Fibroblast of lung (primary cell): ENCODE measurements around the gene ZC3H10. TPM values are rescaled to one million over a fixed set of nuclear protein-coding genes. Genes with fewer than 3 reads are reported as not detected.

Experiments used
- DNase-seq, 2 donors: peaks; one replicate each; pipeline versions ENCODE4 v3.0.0 to v3.0.0-alpha.2; 2010; ENCODE audit warnings: low read depth in 2 of 2
- H2AFZ ChIP-seq: 2 replicates; pipeline ENCODE4 v1.5.1; 2012; ENCODE audit warnings: low read length, control low read depth, inconsistent platforms
- H3K27ac ChIP-seq: 2 replicates; pipeline ENCODE4 v1.5.1; 2011; ENCODE audit warnings: low read length, control low read depth; ENCODE audit not compliant: insufficient read depth
- H3K27me3 ChIP-seq: 2 replicates; pipeline ENCODE4 v1.5.1; 2011; ENCODE audit warnings: mild to moderate bottlenecking, low read length; ENCODE audit not compliant: control insufficient read depth, insufficient read depth
- H3K36me3 ChIP-seq: 2 replicates; pipeline ENCODE4 v1.5.1; 2011; ENCODE audit warnings: low read length; ENCODE audit not compliant: control insufficient read depth, insufficient read depth
- H3K4me1 ChIP-seq: 2 replicates; pipeline ENCODE4 v1.5.1; 2011; ENCODE audit warnings: low read length; ENCODE audit not compliant: control insufficient read depth, insufficient read depth; ENCODE audit errors: extremely low read depth
- H3K4me2 ChIP-seq: 2 replicates; pipeline ENCODE4 v1.5.1; 2011; ENCODE audit warnings: low read length, control low read depth; ENCODE audit not compliant: insufficient read depth; ENCODE audit errors: extremely low read depth
- H3K4me3 ChIP-seq, 4 experiments: fragments of 200-600 bp in 1 of 4; sonication (generic) in 1 of 4; replicated peaks in 1 of 4; 2 replicates each; pipeline ENCODE4 v1.5.1; 2011 to 2016; ENCODE audit warnings: low read length in 4 of 4, low read depth in 3 of 4, mild to moderate bottlenecking in 3 of 4, control low read depth in 2 of 4, inconsistent platforms in 1 of 4, mixed read lengths in 1 of 4; ENCODE audit not compliant: insufficient read depth in 1 of 4; ENCODE audit errors: control extremely low read depth in 1 of 4
- H3K79me2 ChIP-seq: 2 replicates; pipeline ENCODE4 v1.5.1; 2012; ENCODE audit warnings: mild to moderate bottlenecking, low read length, inconsistent platforms; ENCODE audit not compliant: control insufficient read depth, insufficient read depth
- H3K9ac ChIP-seq: 2 replicates; pipeline ENCODE4 v1.5.1; 2011; ENCODE audit warnings: mild to moderate bottlenecking, low read length, control low read depth; ENCODE audit not compliant: insufficient read depth
- H3K9me3 ChIP-seq: 2 replicates; pipeline ENCODE4 v1.5.1; 2012; ENCODE audit warnings: low read depth, low read length; ENCODE audit not compliant: control insufficient read depth, insufficient read depth
- H4K20me1 ChIP-seq: 2 replicates; pipeline ENCODE4 v1.5.1; 2011; ENCODE audit warnings: low read length; ENCODE audit not compliant: control insufficient read depth, insufficient read depth; ENCODE audit errors: extremely low read depth
- CTCF ChIP-seq, 2 donors: IDR thresholded peaks in 1 of 2; conservative IDR thresholded peaks in 1 of 2; 1 replicate in 1 of 2; 2 replicates in 1 of 2; pipeline ENCODE4 v1.5.1; 2011 to 2012; ENCODE audit warnings: low read length in 2 of 2, control low read depth in 1 of 2, inconsistent platforms in 1 of 2, low read depth in 1 of 2, mild to moderate bottlenecking in 1 of 2
- EZH2 ChIP-seq: IDR thresholded peaks from 2 replicates; pipeline ENCODE4 v1.5.1; 2012; ENCODE audit warnings: low read length, control low read depth, mild to moderate bottlenecking; ENCODE audit errors: missing control alignments
- polyA plus RNA-seq, 2 donors: library from polyadenylated mRNA; depleted of rRNA in 1 of 2; stranded (reverse) in 1 of 2; unstranded in 1 of 2; fragments of >200 nt; gene quantifications; 2 replicates each; pipeline ENCODE4 v1.2.1, GENCODE V29; 2011 to 2012; ENCODE audit warnings: missing spikeins in 1 of 2
- total RNA-seq: library from RNA; depleted of rRNA; stranded (reverse); fragments of >200 nt; gene quantifications from 2 replicates; pipeline ENCODE4 v1.2.1, GENCODE V29; 2014

Gene ZC3H10
- total and polyA plus RNA-seq, 2 donors (not counting 1 experiment from before 2014, with no cell fraction given): 1.9 to 5.6 TPM

- Histone ChIP-seq H3K4me1 (peaks cover 16% of the 10 kb centered on the region), H3K4me3 (peak overlapping the region; percentile 53 to 83 (median 68)), H3K27ac (peak overlapping the region; percentile 76), H3K9ac (peak overlapping the region; percentile 46), H4K20me1 (no peaks in the 10 kb centered on the region), H3K4me2 (peak overlapping the region; percentile 86), H3K36me3 (no peaks in the 10 kb centered on the region), H3K79me2 (peaks cover 5% of the 10 kb centered on the region), H3K9me3 (no peaks in the 10 kb centered on the region), H3K27me3 (no peaks in the 10 kb centered on the region), H2AFZ (peak overlapping the region; percentile 18)
- no peak for DNase-seq
- TF ChIP-seq CTCF (conservative IDR thresholded peaks at IDR 0.05 in 1 of 2, IDR thresholded peaks at IDR 0.05 in 1 of 2; ENCODE audit: low read depth in 1 of 2, low read length in 2 of 2): no peak
- TF ChIP-seq EZH2: no peak
These were observed 35.0 kb downstream of the ZC3H10 start for GRCh38 chr12:56152756-56153677.

- Histone ChIP-seq H3K9me3 (no peaks in the 10 kb centered on the region), H3K79me2 (peaks cover 10% of the 10 kb centered on the region), H3K36me3 (no peaks in the 10 kb centered on the region), H4K20me1 (no peaks in the 10 kb centered on the region), H2AFZ (no peak overlapping the region), H3K27me3 (no peaks in the 10 kb centered on the region), H3K4me2 (peak overlapping the region; percentile 86), H3K4me1 (peaks cover 16% of the 10 kb centered on the region), H3K9ac (no peak overlapping the region), H3K27ac (no peak overlapping the region), H3K4me3 (peak overlapping the region in 1 of 4 experiments; percentile 83)
- no peak for DNase-seq
- TF ChIP-seq EZH2: no peak
- TF ChIP-seq CTCF (conservative IDR thresholded peaks at IDR 0.05 in 1 of 2, IDR thresholded peaks at IDR 0.05 in 1 of 2; ENCODE audit: low read depth in 1 of 2, low read length in 2 of 2): no peak
These were observed 35.6 kb downstream of the ZC3H10 start for GRCh38 chr12:56153678-56154065.

GRCh38 chr12:56154246-56154771 lies 36.2 kb downstream of the ZC3H10 start:
- no peak overlapping the region for H3K27ac ChIP-seq

More at GRCh38 chr12:56154246-56154771, 36.2 kb downstream of the ZC3H10 start:
- Histone ChIP-seq H4K20me1 (no peaks in the 10 kb centered on the region), H3K27me3 (no peaks in the 10 kb centered on the region), H3K4me2 (peak overlapping the region; percentile 2), H3K4me3 (no peak overlapping the region), H2AFZ (no peak overlapping the region), H3K79me2 (peaks cover 17% of the 10 kb centered on the region), H3K4me1 (peaks cover 16% of the 10 kb centered on the region), H3K9me3 (no peaks in the 10 kb centered on the region), H3K36me3 (no peaks in the 10 kb centered on the region), H3K9ac (no peak overlapping the region)
- no peak for DNase-seq
- TF ChIP-seq CTCF (conservative IDR thresholded peaks at IDR 0.05 in 1 of 2, IDR thresholded peaks at IDR 0.05 in 1 of 2; ENCODE audit: low read depth in 1 of 2, low read length in 2 of 2) (no peak), EZH2 (no peak)
